HepG2 (cell line): ENCODE results near the gene PRDM12. TPM values are rescaled to one million over a fixed set of nuclear protein-coding genes. Genes with fewer than 3 reads are reported as not detected.
A peak's percentile ranks its signal among the peaks of the same experiment; 100 is the strongest.

Experiments
- ATAC-seq: fragments of 200-7000 bp; cut with Tn5 transposase; 3 replicates; pipeline ENCODE4 v1.9.1; 2020; ENCODE audit warnings: mild to moderate bottlenecking, moderate library complexity
- BruUV-seq: library from RNA; stranded (reverse); fragments of 400-500 nt; replicated peaks from 2 replicates; lab custom pipeline; 2021; lab: Mats Ljungman, UMichigan
- CTCF ChIA-PET: fragments of 300-600 bp; formaldehyde crosslinking; extraction: SDS; loops from one replicate; lab custom pipeline; 2021; ENCODE audit warnings: low total read pairs, inconsistent platforms, low intra/inter-chr PET ratio; lab: Yijun Ruan, JAX
- POLR2A ChIA-PET: fragments of 350-600 bp; sonication (Branson Sonifier 250); formaldehyde crosslinking; loops from one replicate; lab custom pipeline; 2020; ENCODE audit warnings: antibody characterized with exemption, inconsistent platforms; lab: Yijun Ruan, JAX
- DNase-seq: peaks from one replicate; pipeline ENCODE4 v3.0.0-alpha.2; 2015; ENCODE audit warnings: low spot score
- FAIRE-seq: peaks from 3 replicates; lab custom pipeline; 2011; peaks lifted over from hg19 to GRCh38; lab: Jason Lieb, UNC
- H2AFZ ChIP-seq: one replicate; pipeline ENCODE4 v1.6.1; 2011; ENCODE audit warnings: low read length, inconsistent platforms
- H3K27ac ChIP-seq: fragments of 300-600 bp; 3 replicates; pipeline ENCODE4 v1.8.0; 2011; ENCODE audit warnings: mixed run types, mild to moderate bottlenecking, mixed read lengths, low read length, inconsistent platforms; ENCODE audit not compliant: insufficient read depth; ENCODE audit errors: extremely low read length
- H3K27me3 ChIP-seq, 2 experiments: fragments of 200-600 bp in 1 of 2; 2 replicates in 1 of 2; 3 replicates in 1 of 2; pipeline versions ENCODE4 v1.6.0 to v1.8.0; 2011; ENCODE audit warnings: low read length in 2 of 2, mild to moderate bottlenecking in 2 of 2, moderate library complexity in 2 of 2, inconsistent platforms in 1 of 2; ENCODE audit not compliant: insufficient read depth in 2 of 2, control insufficient read depth in 1 of 2
- H3K36me3 ChIP-seq, 2 experiments: fragments of 200-600 bp in 1 of 2; replicated peaks in 1 of 2; 2 replicates in 1 of 2; 3 replicates in 1 of 2; pipeline versions ENCODE4 v1.5.1 to v1.8.0; 2011; ENCODE audit warnings: low read length in 2 of 2, inconsistent platforms in 1 of 2; ENCODE audit not compliant: insufficient read depth in 2 of 2, control insufficient read depth in 1 of 2
- H3K4me1 ChIP-seq: 2 replicates; pipeline ENCODE4 v1.5.1; 2012; ENCODE audit warnings: low read length, inconsistent platforms; ENCODE audit not compliant: insufficient read depth
- H3K4me2 ChIP-seq: 2 replicates; pipeline ENCODE4 v1.6.0; 2011; ENCODE audit warnings: low read depth, low read length, inconsistent platforms
- H3K4me3 ChIP-seq, 3 experiments: fragments of 200-600 bp in 1 of 3; sonication (generic), shearing (Covaris generic) in 1 of 3; replicated peaks in 1 of 3; 2 replicates each; pipeline ENCODE4 v1.5.1; 2011 to 2016; ENCODE audit warnings: low read length in 3 of 3, inconsistent platforms in 2 of 3, low read depth in 2 of 3, mild to moderate bottlenecking in 2 of 3, control low read depth in 1 of 3, mixed read lengths in 1 of 3; ENCODE audit not compliant: insufficient read depth in 1 of 3
- H3K79me2 ChIP-seq: one replicate; pipeline ENCODE4 v1.6.1; 2011; ENCODE audit warnings: low read length, inconsistent platforms; ENCODE audit not compliant: insufficient read depth
- H3K9ac ChIP-seq: 2 replicates; pipeline ENCODE4 v1.6.0; 2011; ENCODE audit warnings: mild to moderate bottlenecking, low read depth, low read length, inconsistent platforms; ENCODE audit not compliant: insufficient read depth
- H3K9me3 ChIP-seq: 2 replicates; pipeline ENCODE4 v1.5.1; 2012; ENCODE audit warnings: mild to moderate bottlenecking, low read length
- H4K20me1 ChIP-seq: 2 replicates; pipeline ENCODE4 v1.6.0; 2011; ENCODE audit warnings: inconsistent platforms, mild to moderate bottlenecking, low read length, moderate library complexity; ENCODE audit not compliant: insufficient read depth
- AGO2 ChIP-seq: fragments of 200-400 bp; formaldehyde crosslinking; optimal IDR thresholded peaks from 2 replicates; pipeline ENCODE3; 2017; ENCODE audit warnings: mild to moderate bottlenecking, low read depth, low read length, moderate library complexity
- FIP1L1 ChIP-seq: fragments of 200-400 bp; formaldehyde crosslinking; IDR thresholded peaks from 2 replicates; pipeline ENCODE4 v1.6.1; 2018; ENCODE audit warnings: low read depth, mild to moderate bottlenecking, low read length, moderate library complexity, borderline replicate concordance; ENCODE audit not compliant: insufficient read depth
- GATAD1 ChIP-seq: IDR thresholded peaks from 2 replicates; pipeline ENCODE4 v1.6.1; 2016; ENCODE audit warnings: missing genetic modification reagents, missing compliant biosample characterization
- RBM22 ChIP-seq: fragments of 200-400 bp; formaldehyde crosslinking; optimal IDR thresholded peaks from 2 replicates; pipeline ENCODE3; 2017; ENCODE audit warnings: mild to moderate bottlenecking, low read length, moderate library complexity
- WGBS: methylation state at CpG from one replicate; pipeline ENCODE4 v1.1.6; 2017; ENCODE audit warnings: low lambda C conversion rate; 5-methylcytosine and 5-hydroxymethylcytosine counted together
- in situ Hi-C: cut with HindIII; loops from 2 replicates; pipeline ENCODE4 v1.10.0; 2017; ENCODE audit warnings: low pct_unique_long_range_greater_than_20kb; ENCODE audit not compliant: extremely low pct_ligation_motif_present
- intact Hi-C: fragments of 100-400 bp; cut with micrococcal nuclease; formaldehyde crosslinking; loops from one replicate; pipeline ENCODE4 v1.10.0; 2022; ENCODE audit not compliant: unreplicated experiment
- polyA plus RNA-seq, 8 experiments: library from polyadenylated mRNA; depleted of rRNA in 3 of 8; stranded (reverse) in 7 of 8; unstranded in 1 of 8; fragments of >200 nt; fragmentation: Illumina TruSeq in 4 of 8; extraction: Trizol in 4 of 8; gene quantifications; 2 replicates each; pipeline versions ENCODE4 v1.2.1 to v1.2.3, GENCODE V29; 2011 to 2016; ENCODE audit warnings: low read depth in 4 of 8, missing spikeins in 1 of 8, mixed read lengths in 1 of 8; ENCODE audit not compliant: insufficient read depth in 1 of 8
- total RNA-seq, 5 experiments: library from RNA; depleted of rRNA; stranded (reverse); fragments of >200 nt; fragmentation: Illumina TruSeq; extraction: Trizol; gene quantifications; 2 replicates each; pipeline ENCODE4 v1.2.3, GENCODE V29; 2016; ENCODE audit warnings: low read depth in 1 of 5

PRDM12 gene
- total and polyA plus RNA-seq, 2 of the 13 experiments (the other 11 are each of a cell fraction or from before 2014, with no cell fraction given) = 0.04 to 0.07 TPM

DNA sequence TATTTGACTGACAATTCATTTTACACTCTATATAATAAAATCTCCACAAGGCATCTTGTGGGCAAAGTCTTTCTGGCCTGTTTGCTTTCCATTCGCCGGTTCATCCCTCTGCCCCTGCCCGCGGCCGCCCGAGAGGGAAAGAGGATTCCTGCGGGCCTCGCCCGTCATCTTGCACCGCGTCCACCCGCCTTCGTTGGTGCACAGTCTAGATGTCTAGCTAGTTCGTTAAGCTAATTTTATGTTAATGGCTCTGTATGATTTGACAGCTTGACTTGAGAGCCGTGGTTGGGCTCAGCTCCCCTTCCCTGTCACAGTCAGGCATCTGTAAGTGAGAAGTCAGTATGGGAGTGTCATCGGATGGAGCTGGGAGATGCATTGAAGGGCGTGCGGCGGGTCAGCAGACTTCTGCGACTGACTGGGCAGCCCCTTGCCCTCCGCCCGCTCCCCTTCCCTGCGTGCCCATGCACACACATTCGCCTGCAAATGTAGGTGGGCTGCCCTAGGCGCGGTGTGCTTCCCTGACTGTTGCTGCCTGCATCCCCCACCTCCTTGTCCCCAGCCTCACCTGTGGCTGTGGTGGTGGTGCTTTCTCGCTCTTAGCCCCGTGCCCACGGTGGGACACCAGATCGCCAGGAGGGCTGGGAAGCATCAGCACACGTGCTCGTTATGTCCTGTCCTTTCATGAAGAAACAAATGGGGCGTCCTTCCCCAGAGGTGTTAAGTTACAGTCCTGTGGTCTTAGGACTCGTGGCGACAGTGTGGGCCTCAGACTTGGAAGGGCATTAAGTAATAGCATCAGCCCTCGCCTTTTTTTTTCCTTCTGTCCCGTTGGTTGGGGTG is 25.9 kb upstream of the PRDM12 start:
- in situ Hi-C loops = no loop called here
- ATAC-seq (no peak), FAIRE-seq (no peak), DNase-seq (no peak)
- intact Hi-C loops = no loop called here
- peaks cover 23 to 36% of the 10 kb centered on the region in 2 experiments; a peak in 4 of 5 replicates for H3K36me3 ChIP-seq
- no peak overlapping the region for H2AFZ ChIP-seq
- no peaks in the 10 kb centered on the region for H3K4me1 ChIP-seq
- no peaks in the 10 kb centered on the region for H3K9me3 ChIP-seq
- no peak overlapping the region for H3K9ac ChIP-seq
- CTCF ChIA-PET = no interaction called here
- no peaks in the 10 kb centered on the region for H3K27me3 ChIP-seq
- peak; percentile 65 for TF ChIP-seq AGO2
- TF ChIP-seq FIP1L1 = no peak
- no peaks in the 10 kb centered on the region for H4K20me1 ChIP-seq
- H3K27ac ChIP-seq = no peak overlapping the region
- WGBS = 96% methylated on average over 37 of the region's 37 CpGs
- no peak overlapping the region for H3K4me3 ChIP-seq
- POLR2A ChIA-PET = no interaction called here
- no peak overlapping the region for H3K4me2 ChIP-seq
- no peaks in the 10 kb centered on the region for H3K79me2 ChIP-seq
- BruUV-seq = no TSS peak

DNA sequence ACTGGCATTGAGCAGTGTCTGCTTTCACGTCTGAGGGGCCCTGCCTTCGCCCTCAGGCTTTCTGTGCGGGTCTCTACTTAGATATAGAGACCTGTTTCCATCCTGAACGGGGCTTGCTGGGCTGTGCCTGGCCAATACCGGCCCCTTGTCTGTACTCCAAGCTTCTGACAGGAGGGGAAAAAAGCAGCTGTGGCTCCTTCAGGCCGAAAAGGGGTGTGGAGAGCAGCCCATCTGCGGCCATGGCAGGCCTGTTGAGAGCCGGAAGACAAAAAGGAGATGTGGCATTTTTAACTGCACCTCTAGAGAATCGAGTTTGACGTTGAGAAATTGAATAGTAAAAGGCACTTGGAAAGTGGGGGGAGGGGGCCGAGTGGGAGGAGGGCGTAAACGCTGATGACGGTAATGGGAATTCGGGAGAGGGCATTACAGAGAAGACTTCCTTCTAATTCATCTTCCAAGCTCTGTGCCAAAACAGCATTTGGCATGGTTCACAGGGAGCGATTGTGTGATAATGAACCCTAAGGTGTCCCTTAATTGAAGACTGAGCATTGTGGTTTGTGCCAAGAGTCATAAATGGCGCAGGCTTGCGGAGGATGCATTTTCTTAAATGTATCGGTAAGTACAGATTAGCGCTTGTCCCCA is 25.1 kb upstream of the PRDM12 start:
- no TSS peak for BruUV-seq
- no peak for ATAC-seq
- no peaks in the 10 kb centered on the region for H3K9me3 ChIP-seq
- no peaks in the 10 kb centered on the region for H3K79me2 ChIP-seq
- no peaks in the 10 kb centered on the region for H4K20me1 ChIP-seq
- H3K27ac ChIP-seq = no peak overlapping the region
- H3K36me3 ChIP-seq = peaks cover 17 to 28% of the 10 kb centered on the region in 2 experiments; a peak in 4 of 5 replicates
- ChIA-PET POLR2A (no interaction called here), CTCF (no interaction called here)
- in situ Hi-C loops (no loop called here), intact Hi-C loops (no loop called here)
- WGBS = 93% methylated on average over 20 of the region's 20 CpGs
- no peak overlapping the region for H2AFZ ChIP-seq
- no peak overlapping the region for H3K4me3 ChIP-seq
- no peaks in the 10 kb centered on the region for H3K27me3 ChIP-seq
- H3K4me1 ChIP-seq = no peaks in the 10 kb centered on the region
- DNase-seq = no peak
- FAIRE-seq = no peak
- no peak overlapping the region for H3K9ac ChIP-seq
- no peak overlapping the region for H3K4me2 ChIP-seq
- TF ChIP-seq GATAD1 (CRISPR knock-in tag) = no peak
- peak; percentile 8 for TF ChIP-seq RBM22
